NCI-H526 treated with DMSO at 0.1 percent for 48 hours (cell line): Measurements from ENCODE around the gene MGAT4A.
A peak's percentile ranks its signal among the peaks of the same experiment; 100 is the strongest.
"Not testable (repeated sequence)": the region's sequence is repeated elsewhere in the genome, so short reads cannot be mapped to it uniquely, and the experiment has no call there.

Experiments used
- DNase-seq: peaks from one replicate; lab custom pipeline; 2025; lab: John Stamatoyannopoulos, UW

MGAT4A gene

DNA sequence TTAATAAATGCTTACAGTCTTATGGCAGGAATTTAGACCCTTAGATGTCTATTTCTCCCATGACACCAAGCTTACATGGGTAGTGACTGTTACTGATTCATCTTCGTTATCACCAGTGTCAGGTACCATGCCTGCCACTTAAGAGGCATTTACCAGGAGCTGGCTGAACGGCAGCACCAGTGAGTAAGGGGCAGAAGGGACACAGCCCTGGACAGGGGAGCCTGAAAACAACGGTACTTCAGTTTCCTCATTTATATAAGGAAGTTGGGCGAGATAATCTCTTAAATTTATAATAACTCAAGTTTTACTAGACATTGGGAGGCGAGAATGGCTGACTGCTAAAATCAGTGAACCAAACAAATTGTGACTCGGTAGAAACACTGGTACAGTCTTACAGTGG is 123.8 kb downstream of the MGAT4A start:
- DNase-seq: no peak

- DNase-seq: no peak
Measured at GRCh38 chr2:98606431-98606830, 124.5 kb downstream of the MGAT4A start.

DNA sequence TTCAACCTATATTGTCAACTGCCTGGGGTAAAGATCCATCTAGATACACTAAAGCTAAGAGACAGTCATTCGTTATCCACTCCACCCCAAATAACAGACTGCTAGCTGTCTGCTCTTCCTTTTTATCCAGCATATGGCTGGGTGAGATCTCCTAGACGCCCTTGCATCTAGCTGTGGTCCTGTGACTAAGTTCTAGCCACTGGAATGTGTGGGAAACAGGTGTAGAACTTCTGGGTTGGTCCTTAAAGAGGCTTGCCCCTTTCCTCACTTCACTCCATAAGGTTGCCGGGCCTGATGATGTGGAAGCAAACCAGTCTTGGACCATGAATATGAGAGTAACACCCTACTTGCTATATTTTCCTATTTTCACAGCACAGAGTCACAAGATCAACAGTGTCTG is 125.9 kb downstream of the MGAT4A start:
- DNase-seq: no peak

- DNase-seq: no peak
Measured at GRCh38 chr2:98604547-98604946, 126.4 kb downstream of the MGAT4A start.

DNA sequence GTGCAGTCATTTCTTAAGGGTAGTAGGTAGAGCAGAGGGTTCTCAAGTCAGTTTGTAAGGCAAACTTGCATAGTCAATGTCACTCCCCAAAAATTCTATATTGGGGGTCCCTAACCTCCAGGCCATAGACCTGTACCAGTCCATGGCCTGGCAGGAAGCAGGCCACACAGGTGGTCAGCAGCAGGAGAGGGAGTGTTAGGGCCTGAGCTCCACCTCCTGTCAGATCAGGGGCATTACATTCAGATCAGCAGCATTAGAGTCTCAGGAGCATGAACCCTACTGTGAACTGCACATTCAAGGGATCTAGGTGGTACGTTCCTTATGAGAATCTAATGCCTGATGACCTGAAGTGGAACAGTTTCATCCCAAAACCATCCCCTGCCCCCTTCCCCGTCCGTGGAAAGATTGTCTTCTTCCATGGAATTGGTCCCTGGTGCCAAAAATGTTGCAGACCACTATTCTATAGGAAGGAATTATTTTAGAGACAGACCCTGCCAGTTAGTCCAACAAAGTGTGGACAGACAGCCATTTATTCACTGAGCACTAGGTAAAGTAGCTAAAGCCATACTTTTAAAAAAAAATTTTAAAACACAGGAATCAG is 129.3 kb downstream of the MGAT4A start:
- DNase-seq: peak; percentile 35

- DNase-seq: no peak
Measured at GRCh38 chr2:98598781-98599428, 132.0 kb downstream of the MGAT4A start.

DNA sequence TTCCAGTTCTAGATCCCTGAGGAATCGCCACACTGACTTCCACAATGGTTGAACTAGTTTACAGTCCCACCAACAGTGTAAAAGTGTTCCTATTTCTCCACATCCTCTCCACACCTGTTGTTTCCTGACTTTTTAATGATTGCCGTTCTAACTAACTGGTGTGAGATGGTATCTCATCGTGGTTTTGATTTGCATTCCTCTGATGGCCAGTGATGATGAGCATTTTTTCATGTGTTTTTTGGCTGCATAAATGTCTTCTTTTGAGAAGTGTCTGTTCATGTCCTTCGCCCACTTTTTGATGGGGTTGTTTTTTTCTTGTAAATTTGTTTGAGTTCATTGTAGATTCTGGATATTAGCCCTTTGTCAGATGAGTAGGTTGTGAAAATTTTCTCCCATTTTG is 136.3 kb downstream of the MGAT4A start:
- not testable (repeated sequence) for DNase-seq

GRCh38 chr2:98592565-98592964 is 138.4 kb downstream of the MGAT4A start:
- no peak for DNase-seq

GRCh38 chr2:98589489-98589888 is 141.4 kb downstream of the MGAT4A start:
- no peak for DNase-seq

- DNase-seq: no peak
Measured at GRCh38 chr2:98588880-98589431, 142.0 kb downstream of the MGAT4A start.

DNA sequence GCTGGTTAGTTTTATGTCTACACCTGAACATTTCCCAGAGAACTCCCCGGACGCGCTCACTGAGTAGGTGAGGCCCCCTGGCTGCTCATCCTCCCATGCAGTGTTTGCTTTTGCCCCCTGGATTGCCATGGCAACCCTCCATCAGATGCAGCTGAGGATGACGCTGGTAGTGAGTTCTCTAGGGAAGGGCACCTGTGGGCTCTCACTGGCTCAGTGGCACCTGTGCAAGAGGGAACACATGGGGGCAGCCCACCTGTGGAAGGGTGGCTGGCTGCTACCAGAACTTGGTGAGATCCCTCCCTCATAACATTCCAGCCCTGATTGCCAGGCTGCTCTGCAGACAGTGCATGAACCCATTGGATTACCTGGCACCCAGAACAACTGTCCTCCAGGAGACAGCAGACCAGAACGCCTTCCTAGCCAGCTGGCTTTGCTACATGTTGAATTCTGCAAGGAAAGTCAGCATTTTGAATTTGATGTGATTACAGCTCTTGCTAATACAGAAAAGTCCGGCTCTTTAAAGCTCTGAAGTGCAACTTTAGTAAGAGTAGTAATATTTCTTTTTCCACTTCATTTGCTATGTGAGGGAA is 144.3 kb downstream of the MGAT4A start:
- DNase-seq: no peak

DNA sequence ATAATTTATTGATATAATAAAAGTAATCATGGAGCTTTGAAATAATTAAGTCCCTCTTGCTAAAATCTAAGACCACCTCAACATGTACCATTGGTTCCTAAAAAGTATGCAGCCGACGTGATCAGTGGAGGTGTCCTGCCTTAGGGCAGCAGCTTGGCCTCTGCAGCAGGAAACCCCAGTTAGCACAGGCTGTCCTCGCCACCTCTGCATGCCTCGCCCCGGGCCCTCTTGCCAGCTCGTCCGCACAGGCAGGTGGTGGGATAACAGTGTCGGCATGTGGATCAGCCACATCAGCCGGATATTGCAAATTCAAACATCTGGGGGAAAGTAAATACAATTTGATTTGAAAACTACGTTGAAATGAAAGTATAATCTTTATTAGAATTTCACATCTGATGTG is 145.5 kb downstream of the MGAT4A start:
- DNase-seq: no peak

- DNase-seq: no peak
Measured at GRCh38 chr2:98583816-98584618, 146.9 kb downstream of the MGAT4A start.

- DNase-seq: no peak
Measured at GRCh38 chr2:98583276-98583675, 147.7 kb downstream of the MGAT4A start.

DNA sequence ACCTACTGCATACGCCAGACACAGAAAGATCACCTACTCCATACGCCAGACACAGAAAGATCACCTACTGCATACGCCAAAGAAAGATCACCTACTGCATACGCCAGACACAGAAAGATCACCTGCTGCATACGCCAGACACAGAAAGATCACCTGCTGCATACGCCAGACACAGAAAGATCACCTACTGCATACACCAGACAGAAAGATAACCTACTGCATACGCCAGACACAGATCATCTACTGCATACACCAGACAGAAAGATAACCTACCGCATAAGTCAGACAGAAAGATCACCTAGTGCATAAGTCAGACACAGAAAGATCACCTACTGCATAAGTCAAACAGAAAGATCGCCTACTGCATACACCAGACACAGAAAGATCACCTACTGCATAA is 148.4 kb downstream of the MGAT4A start:
- no peak for DNase-seq

GRCh38 chr2:98580656-98581284 is 150.2 kb downstream of the MGAT4A start:
- DNase-seq: no peak

- DNase-seq: no peak
Measured at GRCh38 chr2:98579926-98580325, 151.0 kb downstream of the MGAT4A start.

- no peak for DNase-seq
Measured at GRCh38 chr2:98578231-98578630, 152.7 kb downstream of the MGAT4A start.

DNA sequence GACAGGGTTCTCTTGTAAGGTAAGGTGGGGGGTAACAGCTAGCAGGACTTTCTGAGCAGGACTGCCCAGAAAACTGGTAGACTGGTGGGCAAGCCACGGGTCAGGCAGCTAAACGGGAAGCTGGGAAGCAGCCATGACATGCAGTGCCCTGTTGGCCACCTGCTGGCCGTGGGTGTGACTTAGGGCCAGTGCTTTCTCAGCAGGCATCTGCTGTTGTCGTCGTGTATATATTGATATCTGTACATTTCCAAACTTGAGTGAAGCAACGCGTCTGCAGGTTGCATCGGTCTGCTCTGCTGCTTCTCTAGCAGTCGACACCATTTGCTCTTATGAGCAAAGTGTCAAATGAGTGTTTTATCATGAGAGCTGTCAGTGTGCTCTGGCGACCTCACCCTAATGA is 153.6 kb downstream of the MGAT4A start:
- DNase-seq: no peak

GRCh38 chr2:98576666-98577312 is 154.1 kb downstream of the MGAT4A start:
- no peak for DNase-seq

GRCh38 chr2:98573426-98573825 is 157.5 kb downstream of the MGAT4A start:
- no peak for DNase-seq

DNA sequence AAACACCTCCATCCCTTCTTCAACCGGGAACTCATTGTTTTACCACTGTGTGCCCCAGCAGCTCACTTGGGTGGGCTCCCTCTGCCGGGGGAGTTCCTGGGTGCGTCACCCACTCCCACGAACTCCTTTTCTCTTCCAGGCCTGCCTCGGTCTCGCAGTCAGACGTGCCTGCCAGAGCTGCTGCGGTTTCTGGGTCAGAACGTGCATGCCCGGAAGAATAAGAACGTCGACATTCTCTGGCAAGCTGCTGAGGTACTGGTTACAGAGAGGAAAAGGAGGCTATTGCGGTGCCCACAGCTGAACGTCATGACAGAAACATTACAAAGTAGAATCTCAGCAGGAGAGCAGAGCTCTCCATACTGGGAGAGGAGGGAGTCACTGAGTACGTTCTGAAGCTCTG is 158.3 kb downstream of the MGAT4A start:
- DNase-seq: no peak
